Measurements from ENCODE around the gene INKA1. TPM values are rescaled to one million over a fixed set of nuclear protein-coding genes. Genes with fewer than 3 reads are reported as not detected.

Gene INKA1
- total and polyA plus RNA-seq, 3 donors from 2014 or later, result 4.0 to 6.3 (median 5.1) TPM

DNA sequence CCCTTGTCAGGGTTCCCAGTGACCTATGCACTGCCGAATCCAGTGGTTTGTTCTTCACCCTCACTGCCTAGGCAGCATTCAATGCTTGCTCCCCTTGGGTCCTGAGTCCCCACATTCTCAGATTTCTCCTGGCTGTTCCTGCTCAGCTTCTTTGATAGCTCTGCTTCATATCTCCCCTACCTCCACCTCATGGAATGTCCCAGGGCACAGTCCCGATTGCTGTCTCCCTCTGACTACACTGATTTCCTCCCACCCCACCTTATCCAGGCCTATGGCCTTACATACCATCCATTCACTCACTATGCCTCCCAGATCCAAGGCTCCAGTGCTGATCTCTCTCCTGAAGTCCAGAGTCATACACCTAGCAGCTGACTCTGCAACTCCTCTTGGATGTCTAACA is 1.9 kb upstream of the INKA1 start:
- Histone ChIP-seq H3K4me3 (no peak overlapping the region), H3K27me3 (no peaks in the 10 kb centered on the region), H3K27ac (no peak overlapping the region), H3K4me1 (peaks cover 32% of the 10 kb centered on the region), H3K9me3 (no peaks in the 10 kb centered on the region), H3K36me3 (ENCODE audit: low read depth, missing control alignments) (no peaks in the 10 kb centered on the region)
- 70 to 82% methylated on average over 2 of the region's 2 CpGs for WGBS, 2 donors
- TF ChIP-seq, protein P1, sequence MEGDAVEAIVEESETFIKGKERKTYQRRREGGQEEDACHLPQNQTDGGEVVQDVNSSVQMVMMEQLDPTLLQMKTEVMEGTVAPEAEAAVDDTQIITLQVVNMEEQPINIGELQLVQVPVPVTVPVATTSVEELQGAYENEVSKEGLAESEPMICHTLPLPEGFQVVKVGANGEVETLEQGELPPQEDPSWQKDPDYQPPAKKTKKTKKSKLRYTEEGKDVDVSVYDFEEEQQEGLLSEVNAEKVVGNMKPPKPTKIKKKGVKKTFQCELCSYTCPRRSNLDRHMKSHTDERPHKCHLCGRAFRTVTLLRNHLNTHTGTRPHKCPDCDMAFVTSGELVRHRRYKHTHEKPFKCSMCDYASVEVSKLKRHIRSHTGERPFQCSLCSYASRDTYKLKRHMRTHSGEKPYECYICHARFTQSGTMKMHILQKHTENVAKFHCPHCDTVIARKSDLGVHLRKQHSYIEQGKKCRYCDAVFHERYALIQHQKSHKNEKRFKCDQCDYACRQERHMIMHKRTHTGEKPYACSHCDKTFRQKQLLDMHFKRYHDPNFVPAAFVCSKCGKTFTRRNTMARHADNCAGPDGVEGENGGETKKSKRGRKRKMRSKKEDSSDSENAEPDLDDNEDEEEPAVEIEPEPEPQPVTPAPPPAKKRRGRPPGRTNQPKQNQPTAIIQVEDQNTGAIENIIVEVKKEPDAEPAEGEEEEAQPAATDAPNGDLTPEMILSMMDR (IDR thresholded peaks at IDR 0.05), result no peak
- no peak for TF ChIP-seq POLR2A (IDR thresholded peaks at IDR 0.05)
- DNase-seq, result no peak
- intact Hi-C loops (cut with DNase I; ENCODE audit: low total_unique reads), result loop anchor here (5.0 kb wide), 1 partner anchor 36 kb away; no protein-coding TSS in a partner anchor

DNA sequence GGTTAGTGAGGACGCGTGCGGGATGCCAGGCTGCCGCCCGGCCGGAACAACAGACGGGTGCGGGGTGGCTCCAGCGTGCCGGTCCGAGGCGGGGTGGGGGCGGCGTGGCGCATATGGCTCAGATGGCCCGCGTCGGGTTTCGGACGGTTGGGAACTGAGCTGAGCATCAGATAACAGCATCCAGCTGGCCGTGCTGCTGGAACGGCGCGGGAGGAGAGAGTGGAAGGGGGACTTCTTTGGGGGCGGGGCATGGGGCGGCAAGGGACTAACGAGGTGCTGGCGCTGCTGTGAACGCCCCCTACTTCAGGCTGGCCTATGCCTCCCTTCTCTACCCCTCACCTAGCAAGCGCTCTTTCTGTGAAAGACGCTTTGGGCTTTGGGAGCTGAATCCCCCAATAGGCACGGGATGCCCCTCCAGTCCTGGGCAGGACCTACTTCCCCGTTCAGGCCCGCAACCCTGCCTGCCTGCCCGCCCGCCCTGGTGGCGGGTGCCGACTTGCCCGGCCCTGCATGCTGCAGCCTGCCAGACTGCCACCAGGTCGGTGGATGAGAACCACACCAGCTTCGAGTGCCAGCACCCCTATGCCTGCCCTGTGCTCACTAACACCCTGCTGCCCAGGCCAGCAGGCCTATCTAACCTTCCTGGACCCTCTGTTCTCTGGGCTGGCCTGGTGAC is 542 bp downstream of the INKA1 start:
- intact Hi-C loops (cut with DNase I; ENCODE audit: low total_unique reads), result loop anchor here (5.0 kb wide), 1 partner anchor 34 kb away; no protein-coding TSS in a partner anchor
- no peaks in the 10 kb centered on the region for H3K9me3 ChIP-seq
- H3K36me3 ChIP-seq (ENCODE audit: low read depth, missing control alignments), result no peaks in the 10 kb centered on the region
- 4% methylated on average over 26 to 36 of the region's 41 CpGs for WGBS, 2 donors
- H3K4me1 ChIP-seq, result peaks cover 33% of the 10 kb centered on the region
- no peaks in the 10 kb centered on the region for H3K27me3 ChIP-seq
- H3K4me3 ChIP-seq, result peak overlapping the region; percentile 90 to 92
- TF ChIP-seq, protein P1 (IDR thresholded peaks at IDR 0.05), result no peak
- no peak for TF ChIP-seq POLR2A (IDR thresholded peaks at IDR 0.05)
- H3K27ac ChIP-seq, result peak overlapping the region; percentile 80 to 83
- DNase-seq, result no peak

- Histone ChIP-seq H3K27me3 (no peaks in the 10 kb centered on the region), H3K4me1 (peaks cover 31% of the 10 kb centered on the region), H3K4me3 (peak overlapping the region in 1 of 2 donors; percentile 92), H3K27ac (peak overlapping the region; percentile 80 to 83), H3K9me3 (no peaks in the 10 kb centered on the region), H3K36me3 (ENCODE audit: low read depth, missing control alignments) (no peaks in the 10 kb centered on the region)
- WGBS, 2 donors, result 56 to 68% methylated on average over 10 to 24 of the region's 26 CpGs
- TF ChIP-seq, protein P1 (IDR thresholded peaks at IDR 0.05), result no peak
- no peak for TF ChIP-seq POLR2A (IDR thresholded peaks at IDR 0.05)
- intact Hi-C loops (cut with DNase I; ENCODE audit: low total_unique reads), result loop anchor here (5.0 kb wide), 1 partner anchor 33 kb away; no protein-coding TSS in a partner anchor
- no peak for DNase-seq
These were observed 1.3 kb downstream of the INKA1 start for GRCh38 chr3:49804141-49805041.

- Histone ChIP-seq H3K27me3 (no peaks in the 10 kb centered on the region), H3K9me3 (no peaks in the 10 kb centered on the region), H3K27ac (peak overlapping the region; percentile 48 to 83), H3K4me1 (peaks cover 28% of the 10 kb centered on the region), H3K4me3 (no peak overlapping the region), H3K36me3 (ENCODE audit: low read depth, missing control alignments) (no peaks in the 10 kb centered on the region)
- WGBS, 2 donors, result 45 to 76% methylated on average over 2 to 3 of the region's 3 CpGs
- no peak for TF ChIP-seq POLR2A (IDR thresholded peaks at IDR 0.05)
- TF ChIP-seq, protein P1 (IDR thresholded peaks at IDR 0.05), result no peak
- intact Hi-C loops (cut with DNase I; ENCODE audit: low total_unique reads), result no loop called here
- peak; percentile 77 for DNase-seq
These were observed 2.3 kb downstream of the INKA1 start for GRCh38 chr3:49805367-49805782.
